Endodermal cell (in vitro differentiated cells): ENCODE results near the gene XKR7. TPM values are rescaled to one million over a fixed set of nuclear protein-coding genes. Genes with fewer than 3 reads are reported as not detected.

Source experiments
- DNase-seq: peaks from one replicate; pipeline ENCODE4 v3.0.0-alpha.2; 2017
- H3K27ac ChIP-seq: 2 replicates; pipeline ENCODE4 v1.5.1; 2013; ENCODE audit warnings: mild to moderate bottlenecking, low read depth, low read length, moderate library complexity
- H3K27me3 ChIP-seq: 2 replicates; pipeline ENCODE4 v1.6.1; 2013; ENCODE audit warnings: mild to moderate bottlenecking, low read length, moderate library complexity; ENCODE audit not compliant: insufficient read depth, control insufficient read depth, poor library complexity, severe bottlenecking
- H3K36me3 ChIP-seq: 2 replicates; pipeline ENCODE4 v1.7.0; 2013; ENCODE audit warnings: mild to moderate bottlenecking, low read length, moderate library complexity; ENCODE audit not compliant: control insufficient read depth, insufficient read depth
- H3K4me1 ChIP-seq: one replicate; pipeline ENCODE4 v1.7.0; 2013; ENCODE audit warnings: low read length; ENCODE audit not compliant: control insufficient read depth, insufficient read depth
- H3K4me3 ChIP-seq: 2 replicates; pipeline ENCODE4 v1.5.1; 2013; ENCODE audit warnings: mild to moderate bottlenecking, low read length, moderate library complexity
- H3K9ac ChIP-seq: 2 replicates; pipeline ENCODE4 v1.6.1; 2013; ENCODE audit warnings: mild to moderate bottlenecking, low read length, moderate library complexity; ENCODE audit not compliant: poor library complexity, severe bottlenecking; ENCODE audit errors: extremely low read depth
- H3K9me3 ChIP-seq: 2 replicates; pipeline ENCODE4 v1.6.1; 2013; ENCODE audit warnings: mild to moderate bottlenecking, low read length, moderate library complexity; ENCODE audit not compliant: control insufficient read depth
- H3K27ac Mint-ChIP-seq: 2 replicates; pipeline ENCODE4 v1.8.0; 2020; ENCODE audit warnings: mixed read lengths
- H3K27me3 Mint-ChIP-seq: 2 replicates; pipeline ENCODE4 v1.8.0; 2021; ENCODE audit warnings: mild to moderate bottlenecking, mixed read lengths; ENCODE audit not compliant: insufficient read depth
- H3K36me3 Mint-ChIP-seq: 2 replicates; pipeline ENCODE4 v1.8.0; 2020; ENCODE audit warnings: low read depth, mixed read lengths
- H3K4me1 Mint-ChIP-seq: 2 replicates; pipeline ENCODE4 v1.8.0; 2020; ENCODE audit warnings: mixed read lengths
- H3K4me3 Mint-ChIP-seq: 2 replicates; pipeline ENCODE4 v1.8.0; 2020; ENCODE audit warnings: mild to moderate bottlenecking, moderate library complexity, mixed read lengths
- H3K9me3 Mint-ChIP-seq: 2 replicates; pipeline ENCODE4 v1.8.0; 2020; ENCODE audit warnings: mild to moderate bottlenecking, mixed read lengths
- CTCF ChIP-seq: fragments of 200-600 bp; sonication (generic); conservative IDR thresholded peaks from 2 replicates; pipeline ENCODE4 v1.5.0; 2021; ENCODE audit warnings: antibody characterized with exemption, mild to moderate bottlenecking
- WGBS, 2 experiments: methylation state at CpG; one replicate each; pipeline versions ENCODE4 v1.1.5 to v1.1.7; 2013; ENCODE audit warnings: missing lambda C conversion rate in 2 of 2, mixed read lengths in 1 of 2; ENCODE audit not compliant: insufficient coverage in 1 of 2, insufficient read length in 1 of 2; 5-methylcytosine and 5-hydroxymethylcytosine counted together
- total RNA-seq, 2 donors: library from RNA; stranded (reverse); fragmentation: NEBNext Ultra II Directional in 1 of 2; extraction: Animal tissue kit (Norgen Biotek cat#: 25700) in 1 of 2; gene quantifications; 2 replicates in 1 of 2; 3 replicates in 1 of 2; pipeline ENCODE4 v1.2.1, GENCODE V29; 2021

XKR7 gene
- total RNA-seq, 2 donors from 2014 or later: 2.7 to 3.1 TPM

- no peak within 1 kb of the TSS for H3K9ac ChIP-seq
- Mint-ChIP-seq H3K4me3 (peak within 1 kb of the TSS; percentile 48), H3K36me3 (no peaks in the 10 kb centered on the region), H3K27ac (no peak within 1 kb of the TSS), H3K27me3 (peaks cover 88% of the 10 kb centered on the region), H3K4me1 (peaks cover 10% of the 10 kb centered on the region), H3K9me3 (no peaks in the 10 kb centered on the region)
- H3K4me3 ChIP-seq: peak within 1 kb of the TSS; percentile 60
- DNase-seq: peak; percentile 70
- peaks cover 58% of the 10 kb centered on the region for H3K27me3 ChIP-seq
- H3K36me3 ChIP-seq: no peaks in the 10 kb centered on the region
- 2 to 3% methylated on average over 26 to 58 of the region's 58 CpGs for WGBS, 2 experiments
- no peak within 1 kb of the TSS for H3K27ac ChIP-seq
- TF ChIP-seq CTCF: no peak
- H3K9me3 ChIP-seq: no peaks in the 10 kb centered on the region
- H3K4me1 ChIP-seq: no peaks in the 10 kb centered on the region
Observed at GRCh38 chr20:32052090-32052777, 84.3 kb downstream of the XKR7 start, which contains the start of gene HCK. TSS of gene HCK (plus strand) at chr20:32052242.

DNA sequence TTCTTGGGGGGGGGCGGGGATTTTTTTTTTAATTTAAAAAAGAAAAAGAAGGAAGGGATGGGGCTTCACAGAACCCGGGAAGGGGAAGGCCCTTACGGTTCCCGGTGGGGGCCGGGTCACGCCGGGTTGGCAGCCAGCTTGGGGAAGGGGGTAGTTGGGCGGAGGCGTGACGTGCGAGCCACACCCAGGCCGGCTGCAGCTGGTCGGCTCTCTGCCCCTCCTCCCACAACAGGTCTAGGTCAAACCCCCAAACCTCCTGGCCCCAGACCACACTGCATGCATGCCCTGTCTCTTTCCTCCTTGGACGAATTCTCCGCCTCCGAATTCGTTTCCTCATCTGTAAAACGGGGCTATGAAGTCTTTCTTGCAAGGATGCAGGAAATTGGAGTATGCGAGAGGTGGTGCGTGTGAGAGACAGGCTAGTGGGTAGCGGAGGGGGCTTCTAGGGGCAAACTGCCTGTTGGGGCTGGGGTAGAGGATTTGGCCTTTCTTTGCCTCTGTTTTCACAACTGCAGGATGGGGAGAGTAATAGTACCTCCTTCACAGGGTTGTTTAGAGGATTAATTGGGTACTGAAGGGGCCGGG lies 84.9 kb downstream of the XKR7 start:
- WGBS, 2 experiments: 31 to 51% methylated on average over 9 to 21 of the region's 22 CpGs
- peak; percentile 73 for DNase-seq
- peaks cover 89% of the 10 kb centered on the region for H3K27me3 Mint-ChIP-seq

More for the DNA sequence above, 84.9 kb downstream of the XKR7 start:
- peak overlapping the region; percentile 48 for H3K4me3 Mint-ChIP-seq
- no peaks in the 10 kb centered on the region for H3K36me3 ChIP-seq
- H3K36me3 Mint-ChIP-seq: no peaks in the 10 kb centered on the region
- H3K27me3 ChIP-seq: peaks cover 65% of the 10 kb centered on the region
- H3K27ac Mint-ChIP-seq: no peak overlapping the region
- no peak overlapping the region for H3K27ac ChIP-seq
- no peak for TF ChIP-seq CTCF
- no peaks in the 10 kb centered on the region for H3K9me3 Mint-ChIP-seq
- H3K4me3 ChIP-seq: no peak overlapping the region
- no peak overlapping the region for H3K9ac ChIP-seq
- no peaks in the 10 kb centered on the region for H3K4me1 ChIP-seq
- H3K4me1 Mint-ChIP-seq: peaks cover 10% of the 10 kb centered on the region
- H3K9me3 ChIP-seq: no peaks in the 10 kb centered on the region

Other genes with a start within 250 kb of the XKR7 start
- 10 to 100 TPM; 60.3 to 89.5 TPM for gene BCL2L1, start 245.3 kb upstream of the XKR7 start, total RNA-seq
- 100 to 1,000 TPM; 108 to 118 TPM for gene TPX2, start 228.9 kb upstream of the XKR7 start, total RNA-seq
- under 1 TPM; 0.20 to 0.29 TPM for gene MYLK2, start 148.8 kb upstream of the XKR7 start, total RNA-seq
- gene FOXS1, start 122.5 kb upstream of the XKR7 start, total RNA-seq: not detected
- 1 to 10 TPM; 3.8 to 7.2 TPM for gene DUSP15, start 97.6 kb upstream of the XKR7 start, total RNA-seq
- under 1 TPM; 0.29 to 0.51 TPM for gene TTLL9, start 97.5 kb upstream of the XKR7 start, total RNA-seq
- gene PDRG1, start 16.1 kb upstream of the XKR7 start, total RNA-seq: 10 to 100 TPM; 20.4 to 24.4 TPM
- gene CCM2L, start 42.3 kb downstream of the XKR7 start, total RNA-seq: 1 to 10 TPM; 5.2 to 7.8 TPM
- under 1 TPM; 0.24 to 0.40 TPM for gene HCK, start 84.1 kb downstream of the XKR7 start, total RNA-seq
- 10 to 100 TPM; 77.2 to 84.8 TPM for gene TM9SF4, start 141.6 kb downstream of the XKR7 start, total RNA-seq
- gene PLAGL2, start 239.6 kb downstream of the XKR7 start, total RNA-seq: 10 to 100 TPM; 25.5 to 34.5 TPM
- gene POFUT1, start 239.7 kb downstream of the XKR7 start, total RNA-seq: 10 to 100 TPM; 43.9 to 44.8 TPM